Measurements from ENCODE around the gene MAGEB10. TPM values are rescaled to one million over a fixed set of nuclear protein-coding genes. Genes with fewer than 3 reads are reported as not detected.
"Not testable (repeated sequence)": the region's sequence is repeated elsewhere in the genome, so short reads cannot be mapped to it uniquely, and the experiment has no call there.

MAGEB10 gene
- total RNA-seq (2014; rRNA removed; shearing (Covaris generic)): not detected in 2 replicates
- polyA plus RNA-seq (2014; cell fraction: nucleus; rRNA removed): not detected in 2 replicates

DNA sequence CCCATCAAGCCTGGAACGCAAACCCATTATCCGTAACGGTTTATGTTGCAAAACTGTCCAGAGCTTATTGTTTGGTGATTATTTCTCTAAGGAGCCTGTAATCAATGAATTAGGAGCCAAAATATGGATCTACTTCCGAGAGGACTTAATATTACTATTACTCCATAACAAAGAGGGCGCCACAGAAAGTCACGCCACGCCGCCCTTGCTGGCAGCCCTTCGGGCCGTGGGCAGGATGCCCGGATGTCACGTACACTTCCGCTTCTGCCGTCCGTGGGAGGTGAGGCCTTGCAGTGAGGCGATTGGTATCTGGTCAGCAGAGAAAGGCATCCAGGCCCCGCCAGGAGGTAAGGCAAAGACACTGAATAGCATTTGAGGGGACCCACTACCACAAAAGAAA, at the start of gene MAGEB10:
TSS of gene MAGEB10 (plus strand) at position 301 of the 400 bp plus-strand sequence. CDS start 13,317 bp downstream, outside the sequence.
- DNase-seq (ENCODE audit: extremely low read depth, low read depth): no peak

GRCh38 chrX:27765718-27766117, 42.1 kb upstream of the MAGEB10 start:
- DNase-seq (ENCODE audit: extremely low read depth, low read depth): no peak

DNA sequence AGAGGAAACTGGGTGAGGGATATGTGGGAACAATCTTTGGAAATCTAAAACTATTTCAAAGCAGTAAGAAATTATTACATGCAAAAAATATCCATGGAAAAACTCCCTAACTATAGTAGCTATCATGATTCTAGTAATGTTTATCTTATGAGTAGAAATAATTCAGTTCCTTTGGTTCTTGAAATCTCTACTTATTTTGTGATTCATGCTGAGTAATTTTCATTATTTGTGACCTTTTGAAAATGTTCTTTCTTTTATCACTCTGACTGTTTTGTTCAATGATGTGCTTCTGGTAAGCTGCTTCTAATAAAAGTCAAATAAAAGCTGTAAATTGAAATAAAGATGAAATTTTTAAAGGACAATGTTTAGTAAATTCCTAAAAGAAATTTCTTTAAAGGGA, 40.4 kb upstream of the MAGEB10 start:
- no peak for DNase-seq (ENCODE audit: extremely low read depth, low read depth)

DNA sequence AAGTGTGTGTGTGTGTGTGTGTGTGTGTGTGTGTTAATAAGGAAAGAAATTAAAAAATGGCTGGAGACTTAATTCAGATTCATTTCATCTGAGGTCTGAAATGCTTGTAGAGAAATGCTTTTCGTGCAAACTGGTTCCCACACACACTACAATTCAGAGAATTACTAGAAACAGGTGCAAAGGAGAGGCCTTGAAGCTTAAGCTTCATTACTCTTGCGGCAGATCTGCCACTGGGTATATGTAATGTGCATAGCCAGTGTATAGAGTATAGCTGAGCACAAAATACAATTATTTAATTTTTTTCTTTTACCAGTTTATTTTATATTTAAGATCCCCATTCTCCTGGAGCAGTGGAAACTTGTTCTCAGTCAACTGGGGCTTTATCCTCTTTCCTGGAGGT, 31.8 kb upstream of the MAGEB10 start:
- no peak for DNase-seq (ENCODE audit: extremely low read depth, low read depth)

DNA sequence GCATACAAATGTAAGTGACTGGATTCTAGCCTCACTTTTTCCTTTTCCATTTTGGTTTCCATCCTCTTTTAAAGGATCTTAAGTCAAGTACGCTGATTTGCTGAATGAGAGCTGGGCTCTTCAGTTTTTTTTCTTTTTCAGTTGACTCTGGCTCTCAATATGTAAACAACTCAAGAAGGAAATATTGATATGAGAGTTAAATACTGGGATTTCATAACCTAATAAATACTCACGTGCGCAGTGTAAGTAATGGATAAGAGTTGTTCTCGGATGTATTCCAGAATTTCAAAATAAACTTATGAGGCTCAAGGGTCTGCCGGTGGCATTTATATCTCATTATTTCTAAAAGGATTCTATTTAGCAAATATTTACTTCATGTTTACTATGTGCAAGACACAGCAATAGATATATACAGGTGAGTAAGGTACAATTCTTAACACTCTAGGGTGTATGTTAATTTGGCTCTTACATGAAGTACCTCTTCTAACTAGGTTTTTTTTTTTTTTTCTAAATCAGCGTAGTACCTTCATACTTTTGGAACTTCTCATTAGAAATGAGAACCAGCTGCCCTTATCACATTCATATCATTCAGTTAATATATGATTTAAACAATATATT, 11.0 kb upstream of the MAGEB10 start:
- DNase-seq (ENCODE audit: extremely low read depth, low read depth): no peak

DNA sequence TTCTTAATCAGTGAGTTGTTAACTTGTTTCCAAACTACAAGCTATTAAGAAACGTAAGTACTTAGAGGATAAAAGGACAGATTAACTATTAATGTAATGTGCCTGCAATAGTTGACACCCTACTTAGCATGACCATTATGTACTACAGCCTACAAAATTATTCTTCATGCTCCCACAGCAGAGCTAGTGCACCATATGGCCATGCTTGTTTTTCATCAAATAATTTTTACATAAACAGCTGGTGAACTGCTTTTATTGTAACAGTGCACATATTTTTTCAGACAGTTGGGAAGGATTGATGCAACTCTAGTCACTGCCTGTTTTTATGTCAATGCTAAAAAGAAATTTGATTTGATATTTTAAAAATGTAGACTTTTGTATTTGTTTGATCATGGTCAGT, 10.2 kb upstream of the MAGEB10 start:
- DNase-seq (ENCODE audit: extremely low read depth, low read depth): no peak

DNA sequence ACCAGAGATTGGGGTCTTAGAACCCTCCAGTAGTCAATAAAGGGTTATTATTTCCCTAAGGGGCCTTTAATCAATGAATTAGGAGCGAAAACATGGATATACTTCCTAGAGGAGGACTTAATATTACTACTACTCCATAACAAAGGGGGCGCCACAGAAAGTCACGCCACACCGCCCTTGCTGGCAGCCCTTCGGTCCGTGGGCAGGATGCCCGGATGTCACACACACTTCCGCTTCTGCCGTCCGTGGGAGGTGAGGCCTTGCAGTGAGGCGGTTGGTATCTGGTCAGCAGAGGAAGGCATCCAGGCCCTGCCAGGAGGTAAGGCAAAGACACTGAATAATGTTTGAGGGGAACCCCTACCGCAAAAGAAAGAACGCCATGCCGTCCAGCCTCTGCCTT, 436 bp downstream of the MAGEB10 start:
- no peak for DNase-seq (ENCODE audit: extremely low read depth, low read depth)

- not testable (repeated sequence) for DNase-seq (ENCODE audit: extremely low read depth, low read depth)
Measured at GRCh38 chrX:27808991-27809859, 1.4 kb downstream of the MAGEB10 start.

DNA sequence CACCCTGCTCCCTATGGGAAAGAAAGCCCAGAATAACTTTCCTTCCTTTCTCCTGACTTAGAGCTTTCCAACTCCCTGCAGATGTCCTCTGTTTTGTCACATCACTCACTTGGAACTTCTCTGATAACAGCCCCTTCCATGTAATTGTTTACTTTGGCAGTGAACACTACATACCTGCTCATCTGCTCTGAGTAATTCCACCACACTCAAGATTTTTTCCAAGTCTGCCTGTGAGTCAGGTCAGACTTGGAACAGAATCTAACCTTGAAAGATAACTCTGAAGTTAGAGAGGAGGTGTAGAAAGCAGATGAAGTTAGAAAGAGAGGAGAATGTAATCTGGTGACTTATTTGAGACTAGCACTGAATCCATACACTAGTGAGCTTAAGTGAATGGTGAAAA, 7.4 kb downstream of the MAGEB10 start:
- DNase-seq (ENCODE audit: extremely low read depth, low read depth): no peak

GRCh38 chrX:27823812-27824211, 16.0 kb downstream of the MAGEB10 start:
- DNase-seq (ENCODE audit: extremely low read depth, low read depth): no peak

- DNase-seq (ENCODE audit: extremely low read depth, low read depth): no peak
Measured at GRCh38 chrX:27838185-27838584, 30.4 kb downstream of the MAGEB10 start.

DNA sequence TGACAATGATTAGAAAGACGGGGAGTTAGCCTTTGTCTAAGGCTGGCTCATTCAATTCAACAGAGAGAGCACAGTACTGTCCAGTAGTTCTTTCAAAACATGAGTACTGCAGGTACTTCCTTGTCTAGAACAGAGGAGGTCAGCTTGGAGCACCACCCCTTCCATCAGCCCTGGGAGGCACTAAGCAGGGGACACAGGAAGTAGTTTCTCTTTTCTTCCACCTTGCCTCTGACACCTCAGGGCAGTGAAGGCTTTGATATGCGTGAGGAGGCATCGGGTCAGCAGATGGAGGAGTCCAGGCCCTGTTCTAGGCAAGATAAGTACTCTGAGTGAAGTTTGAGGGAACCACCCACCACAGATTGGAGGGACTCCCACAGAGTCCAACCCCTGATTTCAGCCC, 33.1 kb downstream of the MAGEB10 start:
- no peak for DNase-seq (ENCODE audit: extremely low read depth, low read depth)

GRCh38 chrX:27842859-27843258, 35.1 kb downstream of the MAGEB10 start:
- DNase-seq (ENCODE audit: extremely low read depth, low read depth): no peak

DNA sequence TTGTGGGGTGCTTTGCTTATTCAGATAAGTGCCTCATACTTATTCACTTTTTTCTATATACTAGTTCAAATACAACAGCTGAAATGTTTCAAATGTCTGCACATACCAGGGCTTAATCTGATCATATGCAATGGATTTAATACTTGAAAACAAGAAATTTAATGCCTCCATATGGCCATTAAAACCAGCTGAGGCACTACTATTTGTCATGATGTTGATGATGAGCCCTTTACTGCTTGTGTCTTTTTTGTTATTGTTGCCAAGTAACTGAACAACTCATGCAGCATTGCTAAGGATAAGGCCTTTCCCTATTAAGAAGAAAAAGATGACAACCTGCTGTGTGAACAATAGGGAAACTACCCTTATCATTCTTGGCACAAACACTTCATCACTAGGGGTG, 52.5 kb downstream of the MAGEB10 start:
- no peak for DNase-seq (ENCODE audit: extremely low read depth, low read depth)

DNA sequence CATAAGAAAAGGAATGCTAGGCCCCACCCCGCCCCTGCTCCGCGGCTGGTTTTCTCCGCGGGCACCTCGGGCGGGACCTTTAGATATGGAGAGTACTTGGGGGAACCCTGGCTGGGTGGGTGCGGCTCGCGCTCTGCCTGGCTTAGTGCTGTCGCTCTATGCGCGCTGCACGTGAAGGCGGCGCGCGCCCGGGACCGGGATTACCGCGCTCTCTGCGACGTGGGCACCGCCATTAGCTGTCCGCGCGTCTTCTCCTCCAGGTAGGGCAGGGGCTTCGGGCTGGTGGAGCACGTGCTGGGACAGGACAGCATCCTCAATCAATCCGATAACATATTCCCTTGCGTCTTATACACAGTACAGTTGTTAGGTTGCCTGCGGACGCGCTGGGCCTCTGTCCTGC, 56.0 kb downstream of the MAGEB10 start:
- DNase-seq (ENCODE audit: extremely low read depth, low read depth): no peak

Other genes with a start within 250 kb of the MAGEB10 start
- gene DCAF8L2, start 217.6 kb upstream of the MAGEB10 start, total RNA-seq (2014; rRNA removed; shearing (Covaris generic)): not detected in 2 replicates
- not detected in 2 replicates for gene DCAF8L1, start 173.5 kb downstream of the MAGEB10 start, total RNA-seq (2014; rRNA removed; shearing (Covaris generic))